Psoas muscle (tissue), 8 donors: Measurements from ENCODE around the gene TMEM184B. TPM values are rescaled to one million over a fixed set of nuclear protein-coding genes. Genes with fewer than 3 reads are reported as not detected.

Experiments
- ATAC-seq, 4 donors: fragments of 200-7000 bp; cut with Tn5 transposase; one replicate each; pipeline ENCODE4 v1.9.1; 2020; ENCODE audit warnings: moderate library complexity in 3 of 4, mild to moderate bottlenecking in 2 of 4
- DNase-seq, 2 donors: peaks; one replicate each; pipeline ENCODE4 v3.0.0-alpha.2; 2020
- H3K27ac ChIP-seq: fragments of 200-600 bp; one replicate; pipeline ENCODE4 v1.8.0; 2022
- H3K27me3 ChIP-seq, 3 donors: fragments of 200-600 bp in 1 of 3; one replicate each; pipeline versions ENCODE4 v1.6.1 to v1.8.0; 2013 to 2022; ENCODE audit warnings: low read length in 2 of 3, mild to moderate bottlenecking in 2 of 3, moderate library complexity in 1 of 3; ENCODE audit not compliant: insufficient read depth in 3 of 3
- H3K36me3 ChIP-seq, 2 donors: fragments of 200-600 bp in 1 of 2; one replicate each; pipeline versions ENCODE4 v1.6.1 to v1.8.0; 2013 to 2022; ENCODE audit warnings: low read depth in 1 of 2, mild to moderate bottlenecking in 1 of 2, moderate library complexity in 1 of 2; ENCODE audit not compliant: insufficient read depth in 1 of 2
- H3K4me1 ChIP-seq: fragments of 200-600 bp; one replicate; pipeline ENCODE4 v1.8.0; 2022
- H3K4me3 ChIP-seq: fragments of 200-600 bp; one replicate; pipeline ENCODE4 v1.8.0; 2022; ENCODE audit warnings: mild to moderate bottlenecking
- H3K9me3 ChIP-seq: fragments of 200-600 bp; one replicate; pipeline ENCODE4 v1.8.0; 2022
- CTCF ChIP-seq: fragments of 200-600 bp; IDR thresholded peaks from one replicate; pipeline ENCODE4 v1.8.0; 2022; ENCODE audit warnings: antibody characterized with exemption
- WGBS, 3 donors: extraction: QIAGEN DNeasy Blood & Tissue Kit; methylation state at CpG; one replicate each; pipeline versions ENCODE4 v1.1.6 to v1.1.7; 2013; 5-methylcytosine and 5-hydroxymethylcytosine counted together
- intact Hi-C, 2 donors: fragments of 100-400 bp; cut with DNase I; formaldehyde crosslinking; loops; one replicate each; pipeline versions ENCODE4 v1.11.0 to v1.14.2; 2022
- polyA plus RNA-seq, 3 donors: library from polyadenylated mRNA; stranded (reverse); fragments of 200-250 nt; gene quantifications; one replicate each; pipeline ENCODE4 v1.2.3, GENCODE V29; 2013
- total RNA-seq, 4 donors: library from RNA; stranded (reverse); fragmentation: NEBNext Ultra II Directional in 2 of 4; extraction: Animal tissue kit (Norgen Biotek cat#: 25700) in 2 of 4; gene quantifications; one replicate each; pipeline versions ENCODE4 v1.2.1 to v1.2.4, GENCODE V29; 2021 to 2023
- donor health status: healthy with polysubstance abuse.
- donor health status: DM: no; HTN: no; CAD: no; lungs with moderate emphysema.
- donor health status: Bipolar disorder and iron deficiency.
- donor health status: healthy.
- donor health status: DM: yes; HTN: yes; CAD: no.
- donor health status: DM: no; HTN: no; CAD: no.
- donor health status: DM: no; HTN: no; CAD: no.
- donor health status: DM: yes; HTN: yes; CAD: no.

Gene TMEM184B
- total and polyA plus RNA-seq, 7 donors = 13.6 to 40.3 (median 26.4) TPM

GRCh38 chr22:38249803-38250642, 22.8 kb downstream of the TMEM184B start:
- intact Hi-C loops = no loop called here

GRCh38 chr22:38249301-38249700, 23.5 kb downstream of the TMEM184B start:
- Histone ChIP-seq H3K4me3 (no peak overlapping the region), H3K9me3 (no peaks in the 10 kb centered on the region), H3K4me1 (peaks cover 28% of the 10 kb centered on the region), H3K36me3 (peaks cover 0 to 33% of the 10 kb centered on the region in 2 donors), H3K27ac (no peak overlapping the region), H3K27me3 (no peaks in the 10 kb centered on the region)
- 93 to 98% (median 94%) methylated on average over 3 of the region's 3 CpGs for WGBS, 3 donors
- DNase-seq = no peak
- ATAC-seq = no peak
- intact Hi-C loops = no loop called here
- no peak for TF ChIP-seq CTCF

More at GRCh38 chr22:38249803-38250642, 22.8 kb downstream of the TMEM184B start:
- peak overlapping the region; percentile 28 for H3K4me3 ChIP-seq
- H3K36me3 ChIP-seq = peaks cover 0 to 25% of the 10 kb centered on the region in 2 donors
- DNase-seq (no peak), ATAC-seq (peak in 3 of 4 donors; percentile 33 to 72 (median 66))
- peaks cover 35% of the 10 kb centered on the region for H3K4me1 ChIP-seq
- WGBS, 3 donors = 74 to 86% (median 74%) methylated on average over 25 of the region's 25 CpGs
- TF ChIP-seq CTCF = no peak
- H3K27me3 ChIP-seq = no peaks in the 10 kb centered on the region
- H3K27ac ChIP-seq = peak overlapping the region; percentile 41
- H3K9me3 ChIP-seq = no peaks in the 10 kb centered on the region

GRCh38 chr22:38248280-38248679, 24.5 kb downstream of the TMEM184B start:
- no peaks in the 10 kb centered on the region for H3K9me3 ChIP-seq
- H3K4me1 ChIP-seq = peaks cover 26% of the 10 kb centered on the region
- WGBS, 3 donors = 96 to 98% (median 97%) methylated on average over 6 of the region's 6 CpGs
- no peak overlapping the region for H3K4me3 ChIP-seq
- no peak for TF ChIP-seq CTCF
- DNase-seq (no peak), ATAC-seq (no peak)
- intact Hi-C loops = no loop called here
- H3K27ac ChIP-seq = no peak overlapping the region
- H3K27me3 ChIP-seq = no peaks in the 10 kb centered on the region
- peaks cover 0 to 42% of the 10 kb centered on the region in 2 donors for H3K36me3 ChIP-seq

- H3K4me3 ChIP-seq = no peak overlapping the region
- H3K27me3 ChIP-seq = no peaks in the 10 kb centered on the region
- DNase-seq (no peak), ATAC-seq (no peak)
- intact Hi-C loops = no loop called here
- H3K9me3 ChIP-seq = no peaks in the 10 kb centered on the region
- 78 to 85% (median 81%) methylated on average over 12 of the region's 12 CpGs for WGBS, 3 donors
- H3K27ac ChIP-seq = no peak overlapping the region
- peaks cover 29% of the 10 kb centered on the region for H3K4me1 ChIP-seq
- H3K36me3 ChIP-seq = peaks cover 0 to 42% of the 10 kb centered on the region in 2 donors
- no peak for TF ChIP-seq CTCF
Observed at GRCh38 chr22:38247713-38248112, 25.1 kb downstream of the TMEM184B start.
